Hematopoietic multipotent progenitor cell (in vitro differentiated cells): ENCODE measurements around the gene PLXNA4. TPM values are rescaled to one million over a fixed set of nuclear protein-coding genes. Genes with fewer than 3 reads are reported as not detected.

Source experiments
- DNase-seq, 3 donors: peaks; one replicate each; pipeline ENCODE4 v3.0.0-alpha.2; 2011 to 2015; ENCODE audit warnings: low read depth in 2 of 3, low spot score in 2 of 3
- total RNA-seq: library from RNA; depleted of rRNA; stranded (reverse); fragments of >200 nt; gene quantifications from one replicate; pipeline ENCODE4 v1.2.3, GENCODE V29; 2012

Gene PLXNA4
- total RNA-seq, 1 donor = 0.27 TPM

- no peak for DNase-seq
Measured at GRCh38 chr7:132254455-132254854, 321.8 kb downstream of the PLXNA4 start.

GRCh38 chr7:132252793-132253100 is 323.5 kb downstream of the PLXNA4 start:
- DNase-seq = no peak

GRCh38 chr7:132251327-132251659 is 325.0 kb downstream of the PLXNA4 start:
- DNase-seq = no peak

- DNase-seq = no peak
Measured at GRCh38 chr7:132250480-132251326, 325.6 kb downstream of the PLXNA4 start.

GRCh38 chr7:132249256-132249971 is 326.9 kb downstream of the PLXNA4 start:
- DNase-seq = no peak

GRCh38 chr7:132248841-132249240 is 327.4 kb downstream of the PLXNA4 start:
- no peak for DNase-seq

GRCh38 chr7:132247995-132248618 is 328.2 kb downstream of the PLXNA4 start:
- DNase-seq = no peak

GRCh38 chr7:132246591-132246990 is 329.7 kb downstream of the PLXNA4 start:
- no peak for DNase-seq

- DNase-seq = no peak
Measured at GRCh38 chr7:132245539-132245938, 330.7 kb downstream of the PLXNA4 start.

GRCh38 chr7:132244903-132245480 is 331.3 kb downstream of the PLXNA4 start:
- DNase-seq = no peak

- DNase-seq = no peak
Measured at GRCh38 chr7:132243463-132243862, 332.8 kb downstream of the PLXNA4 start.

- no peak for DNase-seq
Measured at GRCh38 chr7:132243051-132243450, 333.2 kb downstream of the PLXNA4 start.

- no peak for DNase-seq
Measured at GRCh38 chr7:132242192-132242812, 334.0 kb downstream of the PLXNA4 start.

GRCh38 chr7:132240821-132241422 is 335.3 kb downstream of the PLXNA4 start:
- no peak for DNase-seq

GRCh38 chr7:132240262-132240661 is 336.0 kb downstream of the PLXNA4 start:
- no peak for DNase-seq

GRCh38 chr7:132239422-132239994 is 336.8 kb downstream of the PLXNA4 start:
- DNase-seq = no peak

GRCh38 chr7:132234711-132235110 is 341.6 kb downstream of the PLXNA4 start:
- no peak for DNase-seq

- DNase-seq = no peak
Measured at GRCh38 chr7:132232406-132232805, 343.9 kb downstream of the PLXNA4 start.

- DNase-seq = no peak
Measured at GRCh38 chr7:132230462-132230861, 345.8 kb downstream of the PLXNA4 start.

- DNase-seq = no peak
Measured at GRCh38 chr7:132228240-132228639, 348.0 kb downstream of the PLXNA4 start.
